SIG-M5 (cell line): ENCODE measurements around the gene FANCI.

Experiments used
- DNase-seq: peaks from one replicate; lab custom pipeline; 2025; lab: John Stamatoyannopoulos, UW

The FANCI gene

DNA sequence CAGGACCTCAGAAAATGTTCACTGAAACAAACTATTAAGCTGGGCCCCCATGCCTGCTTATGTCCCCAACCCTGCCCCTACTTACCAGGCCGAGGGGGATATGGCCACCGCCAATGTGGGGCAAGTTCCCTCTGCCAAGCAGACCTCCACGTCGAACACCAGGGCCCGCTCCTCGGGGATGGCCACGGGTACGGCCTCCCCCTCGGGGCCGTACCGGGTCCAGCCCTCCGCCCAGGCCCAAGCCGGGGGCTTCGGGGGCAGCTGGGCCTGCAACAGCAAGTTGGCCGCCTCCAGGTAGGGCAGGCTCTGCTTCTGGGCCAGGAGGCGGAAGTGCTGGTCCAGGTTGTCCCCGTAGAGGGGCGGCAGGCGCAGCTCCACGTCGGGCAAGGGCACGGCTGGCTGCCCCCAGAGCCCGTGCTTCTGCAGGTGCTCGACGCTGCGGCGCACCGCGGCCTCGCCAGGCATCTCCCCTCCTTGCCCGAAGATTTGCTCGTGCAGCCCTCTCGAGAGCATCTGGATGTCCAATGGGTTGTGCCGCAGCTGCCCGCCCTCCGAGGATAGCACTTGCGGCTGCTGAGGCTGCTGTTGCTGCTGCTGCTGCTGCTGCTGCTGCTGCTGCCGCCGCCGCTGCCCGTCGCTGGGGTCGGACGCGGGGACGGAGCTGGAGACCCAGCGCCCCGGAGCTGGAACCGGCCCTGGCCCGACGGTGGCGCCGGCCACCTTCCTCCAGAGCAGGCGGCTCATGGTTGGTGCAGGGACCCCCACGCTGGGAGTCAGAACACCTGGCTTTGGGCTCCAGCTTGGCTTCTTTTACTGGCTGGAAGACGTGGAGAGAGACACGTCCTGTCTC, 89.5 kb downstream of the FANCI start:
- DNase-seq = no peak

- no peak for DNase-seq
Observed at GRCh38 chr15:89333959-89334509, 90.3 kb downstream of the FANCI start.

DNA sequence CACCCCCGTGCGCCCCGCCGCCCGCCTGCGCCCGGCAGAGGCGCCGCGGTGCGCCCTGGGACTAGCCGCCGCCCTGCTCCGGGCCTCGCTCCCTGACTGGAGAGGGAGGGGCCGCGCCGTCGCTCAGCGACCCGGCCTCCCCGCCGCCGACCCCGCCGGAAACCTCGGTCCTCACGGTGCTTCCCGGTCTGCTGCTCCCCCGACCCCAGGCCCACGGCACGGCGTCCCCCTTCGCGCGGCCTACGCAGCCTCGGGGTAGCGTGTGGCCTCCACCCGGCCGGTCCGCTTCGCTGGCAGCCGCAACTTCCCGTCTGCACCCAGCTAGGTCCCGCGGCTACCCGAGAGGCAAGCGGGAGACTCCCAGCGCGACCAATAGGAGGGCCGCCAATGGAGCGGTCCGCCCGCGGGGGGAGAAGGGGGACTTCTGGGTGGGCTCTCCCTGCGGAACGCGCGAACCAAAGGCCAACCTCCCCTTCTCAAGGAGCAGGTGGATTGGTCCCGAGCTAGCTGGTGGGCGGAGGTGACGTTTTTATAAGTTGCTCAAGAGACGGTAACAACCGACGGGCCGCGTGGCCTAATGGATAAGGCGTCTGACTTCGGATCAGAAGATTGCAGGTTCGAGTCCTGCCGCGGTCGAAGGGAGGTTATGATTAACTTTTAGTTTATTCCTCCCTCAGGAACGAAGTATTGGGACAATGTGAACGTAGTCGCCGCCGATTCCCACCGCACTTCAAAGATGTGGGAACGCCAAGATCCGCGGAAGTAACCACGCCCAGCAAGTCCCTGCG, 90.9 kb downstream of the FANCI start, which contains the start of gene POLG:
POLG (minus strand) TSS at position 315 of the 788 bp plus-strand sequence. CDS start 1,070 bp downstream, outside the sequence.
- DNase-seq = peak; percentile 87

DNA sequence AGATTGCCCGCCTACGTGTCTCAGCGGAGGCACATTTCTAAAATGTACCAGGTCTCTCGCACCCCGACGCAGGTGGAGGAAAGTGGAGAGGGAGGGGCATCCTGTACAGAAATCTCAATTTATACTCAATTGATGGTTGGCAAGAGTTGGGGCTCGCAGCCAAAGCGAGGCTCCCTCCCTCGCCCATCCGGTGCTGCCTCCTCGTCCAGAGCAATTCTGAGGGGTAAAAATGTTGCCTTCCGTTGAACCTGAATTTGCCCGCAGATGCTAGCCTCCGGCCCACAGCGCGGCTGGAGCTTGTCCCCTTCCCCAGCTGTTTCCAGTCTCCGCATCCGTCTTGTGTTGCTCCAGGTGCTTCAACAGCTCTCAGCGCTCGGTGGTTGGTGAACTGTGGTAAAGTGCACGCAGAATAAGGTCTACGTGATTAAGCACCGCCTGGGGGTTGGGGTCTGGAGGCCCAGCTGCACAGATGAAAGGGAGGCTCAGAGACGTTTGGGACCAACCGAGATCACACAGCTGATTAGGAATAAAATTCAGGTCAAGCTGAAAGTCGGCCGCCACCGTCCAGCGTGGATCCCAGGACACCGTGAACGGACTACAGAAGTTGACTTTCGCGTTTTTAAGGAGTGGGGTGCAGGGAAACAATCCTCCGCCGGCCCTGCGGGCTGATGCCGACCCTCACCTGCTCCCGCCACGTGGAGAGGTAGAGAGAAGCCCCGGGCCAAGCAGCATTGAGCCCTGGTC, 91.7 kb downstream of the FANCI start:
- no peak for DNase-seq

DNA sequence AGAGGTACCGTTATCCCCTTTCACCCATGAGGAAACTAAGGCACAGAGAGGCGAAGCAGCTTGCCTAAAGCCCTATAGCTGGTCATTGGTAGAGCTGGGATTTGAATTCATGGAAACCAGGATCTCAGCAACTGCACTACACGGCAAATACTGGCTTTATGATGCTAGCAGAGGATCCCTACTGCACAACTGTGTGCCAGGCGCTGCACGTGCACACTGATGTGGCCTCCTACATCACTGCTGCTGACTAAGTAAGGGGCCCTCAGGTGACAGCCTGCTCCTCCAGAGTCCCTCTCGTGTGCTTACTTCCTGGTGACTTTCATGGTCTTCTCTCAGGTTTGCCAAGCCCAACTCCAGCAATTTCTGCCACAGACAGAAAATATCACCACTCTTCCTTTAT, 94.3 kb downstream of the FANCI start:
- no peak for DNase-seq

- no peak for DNase-seq
Observed at GRCh38 chr15:89340573-89340972, 96.8 kb downstream of the FANCI start.

GRCh38 chr15:89341316-89342005, 97.7 kb downstream of the FANCI start:
- DNase-seq = no peak

- no peak for DNase-seq
Observed at GRCh38 chr15:89342840-89343239, 99.1 kb downstream of the FANCI start.

- no peak for DNase-seq
Observed at GRCh38 chr15:89345248-89345647, 101.5 kb downstream of the FANCI start.

DNA sequence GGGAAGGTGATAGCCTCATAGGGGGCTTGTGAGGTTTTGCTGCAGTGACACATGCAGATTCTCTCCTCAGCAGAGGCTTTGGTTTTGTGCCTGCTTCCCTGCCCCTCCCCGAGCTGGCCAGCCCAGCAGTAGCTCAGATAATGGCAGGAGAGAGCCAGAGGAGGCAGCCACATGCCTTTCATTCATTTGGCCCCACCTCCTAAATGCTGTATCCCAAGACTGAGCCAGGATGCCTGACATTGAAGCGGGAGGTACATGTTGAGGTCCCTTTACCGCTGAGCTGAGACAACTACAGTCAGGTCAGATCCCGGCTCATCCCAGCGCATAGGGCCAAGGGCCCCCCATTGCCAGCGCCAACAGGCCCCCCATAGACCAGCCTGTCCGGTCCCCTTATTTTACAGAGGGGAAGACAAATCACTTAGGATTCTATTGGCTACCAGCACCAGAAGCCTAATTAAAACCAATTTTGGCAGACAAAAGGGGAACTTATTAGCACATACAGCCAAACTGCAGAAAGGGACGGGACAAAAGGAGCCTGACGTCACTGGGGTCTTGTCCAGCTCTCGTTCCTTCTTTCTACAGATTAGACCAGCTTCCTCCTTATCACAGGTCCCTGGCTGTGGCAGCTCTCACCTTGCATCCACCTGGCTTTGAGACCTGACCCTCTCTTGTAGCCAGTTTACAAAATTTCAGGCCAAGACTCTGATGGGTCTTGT, 102.9 kb downstream of the FANCI start:
- DNase-seq = no peak

GRCh38 chr15:89349206-89349558, 105.4 kb downstream of the FANCI start:
- DNase-seq = no peak

- no peak for DNase-seq
Observed at GRCh38 chr15:89352476-89352875, 108.7 kb downstream of the FANCI start.

GRCh38 chr15:89353991-89354390, 110.2 kb downstream of the FANCI start:
- no peak for DNase-seq

DNA sequence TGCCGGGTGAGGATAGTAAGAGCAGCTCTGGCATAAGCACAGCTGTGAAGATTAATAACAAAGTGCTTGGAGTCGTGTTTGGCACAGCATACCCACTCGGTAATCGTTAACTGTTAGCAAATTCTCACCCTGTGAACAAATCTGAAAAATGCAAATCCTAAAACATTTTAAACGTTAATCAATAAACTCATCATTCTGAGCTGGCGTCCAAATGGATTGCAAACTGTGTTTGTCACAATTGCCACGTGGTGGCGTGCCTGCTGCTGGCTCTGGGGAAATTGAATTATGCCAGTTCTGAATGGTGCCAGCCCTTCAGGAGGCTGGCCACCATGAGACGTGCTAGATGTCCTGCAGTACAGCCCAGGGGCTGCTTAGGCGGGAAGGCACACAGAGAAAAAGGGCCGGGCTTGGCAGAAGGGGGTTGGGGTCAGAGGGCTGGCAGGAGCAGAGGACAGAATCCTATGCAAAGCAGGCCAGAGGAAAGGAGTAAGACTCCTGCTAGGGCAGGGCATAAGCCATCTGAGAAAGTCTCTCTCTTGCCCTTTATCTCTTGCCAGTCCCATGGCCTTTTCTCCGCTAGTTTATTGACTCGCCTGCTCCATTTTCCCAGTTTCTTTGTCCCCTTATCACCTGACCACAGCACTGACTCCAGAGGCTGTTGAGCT, 113.0 kb downstream of the FANCI start:
- DNase-seq = no peak

- no peak for DNase-seq
Observed at GRCh38 chr15:89358435-89358754, 114.6 kb downstream of the FANCI start.

GRCh38 chr15:89358755-89359439, 115.1 kb downstream of the FANCI start:
- no peak for DNase-seq

GRCh38 chr15:89359471-89360293, 115.9 kb downstream of the FANCI start:
- DNase-seq = no peak

GRCh38 chr15:89360294-89360971, 116.7 kb downstream of the FANCI start:
- DNase-seq = no peak
